ENCODE measurements around the gene ATCAY. TPM values are rescaled to one million over a fixed set of nuclear protein-coding genes. Genes with fewer than 3 reads are reported as not detected.
A peak's percentile ranks its signal among the peaks of the same experiment; 100 is the strongest.
"Not testable (repeated sequence)": the region's sequence is repeated elsewhere in the genome, so short reads cannot be mapped to it uniquely, and the experiment has no call there.

Gene ATCAY
- total and polyA plus RNA-seq, 4 donors: not detected

- ATAC-seq (ENCODE audit: low FRiP score): no peak
- no peaks in the 10 kb centered on the region for H3K4me1 ChIP-seq (ENCODE audit: control insufficient read depth in 1 of 2, insufficient read depth in 2 of 2, low read length in 2 of 2)
- H3K36me3 ChIP-seq (ENCODE audit: control insufficient read depth in 1 of 2, insufficient read depth in 2 of 2, low read length in 1 of 2): no peaks in the 10 kb centered on the region
- 74 to 76% methylated on average over 11 of the region's 11 CpGs for WGBS, 2 donors
- no peak overlapping the region for H3K4me3 ChIP-seq (ENCODE audit: low read length in 2 of 2)
- intact Hi-C loops (cut with DNase I): no loop called here
- no peaks in the 10 kb centered on the region for H3K27me3 ChIP-seq (ENCODE audit: control insufficient read depth in 1 of 2, insufficient read depth in 2 of 2, low read length in 1 of 2)
- DNase-seq: no peak
- no peaks in the 10 kb centered on the region for H3K9me3 ChIP-seq (ENCODE audit: control insufficient read depth, low read length)
- no peak overlapping the region for H3K27ac ChIP-seq (ENCODE audit: low read depth in 1 of 2, low read length in 2 of 2)
Measured at GRCh38 chr19:3949294-3949693, 68.8 kb downstream of the ATCAY start.

GRCh38 chr19:3949997-3950859 lies 69.7 kb downstream of the ATCAY start:
- Histone ChIP-seq H3K4me3 (ENCODE audit: low read length in 2 of 2) (no peak overlapping the region), H3K27ac (ENCODE audit: low read depth in 1 of 2, low read length in 2 of 2) (peak overlapping the region in 1 of 2 donors; percentile 18), H3K9me3 (ENCODE audit: control insufficient read depth, low read length) (no peaks in the 10 kb centered on the region), H3K36me3 (ENCODE audit: control insufficient read depth in 1 of 2, insufficient read depth in 2 of 2, low read length in 1 of 2) (no peaks in the 10 kb centered on the region), H3K4me1 (ENCODE audit: control insufficient read depth in 1 of 2, insufficient read depth in 2 of 2, low read length in 2 of 2) (no peaks in the 10 kb centered on the region), H3K27me3 (ENCODE audit: control insufficient read depth in 1 of 2, insufficient read depth in 2 of 2, low read length in 1 of 2) (no peaks in the 10 kb centered on the region)
- intact Hi-C loops (cut with DNase I): no loop called here
- ATAC-seq (ENCODE audit: low FRiP score) (no peak), DNase-seq (no peak)
- WGBS, 2 donors: 64 to 66% methylated on average over 19 to 20 of the region's 20 CpGs

- H3K4me1 ChIP-seq (ENCODE audit: control insufficient read depth in 1 of 2, insufficient read depth in 2 of 2, low read length in 2 of 2): no peaks in the 10 kb centered on the region
- 19% methylated on average over 32 to 41 of the region's 41 CpGs for WGBS, 2 donors
- ATAC-seq (ENCODE audit: low FRiP score): peak; percentile 82
- DNase-seq: peak; percentile 68 to 87
- no peak overlapping the region for H3K4me3 ChIP-seq (ENCODE audit: low read length in 2 of 2)
- peak overlapping the region; percentile 31 to 73 for H3K27ac ChIP-seq (ENCODE audit: low read depth in 1 of 2, low read length in 2 of 2)
- no peaks in the 10 kb centered on the region for H3K36me3 ChIP-seq (ENCODE audit: control insufficient read depth in 1 of 2, insufficient read depth in 2 of 2, low read length in 1 of 2)
- H3K9me3 ChIP-seq (ENCODE audit: control insufficient read depth, low read length): no peaks in the 10 kb centered on the region
- no peaks in the 10 kb centered on the region for H3K27me3 ChIP-seq (ENCODE audit: control insufficient read depth in 1 of 2, insufficient read depth in 2 of 2, low read length in 1 of 2)
- intact Hi-C loops (cut with DNase I): no loop called here
Measured at GRCh38 chr19:3950871-3951861, 70.7 kb downstream of the ATCAY start.

GRCh38 chr19:3952755-3953276 lies 72.3 kb downstream of the ATCAY start:
- H3K4me3 ChIP-seq (ENCODE audit: low read length in 2 of 2); H3K27ac ChIP-seq (ENCODE audit: low read depth in 1 of 2, low read length in 2 of 2); intact Hi-C loops (cut with DNase I); H3K36me3 ChIP-seq (ENCODE audit: control insufficient read depth in 1 of 2, insufficient read depth in 2 of 2, low read length in 1 of 2); H3K9me3 ChIP-seq (ENCODE audit: control insufficient read depth, low read length); ATAC-seq (ENCODE audit: low FRiP score); H3K4me1 ChIP-seq (ENCODE audit: control insufficient read depth in 1 of 2, insufficient read depth in 2 of 2, low read length in 2 of 2); DNase-seq; H3K27me3 ChIP-seq (ENCODE audit: control insufficient read depth in 1 of 2, insufficient read depth in 2 of 2, low read length in 1 of 2): not testable (repeated sequence)
- WGBS, 2 donors: 90 to 93% methylated on average over 9 of the region's 9 CpGs

- no peak for DNase-seq
- peaks cover 0 to 3% of the 10 kb centered on the region in 2 donors for H3K36me3 ChIP-seq (ENCODE audit: control insufficient read depth in 1 of 2, insufficient read depth in 2 of 2, low read length in 1 of 2)
- WGBS, 2 donors: 82 to 84% methylated on average over 12 of the region's 12 CpGs
- no peak overlapping the region for H3K27ac ChIP-seq (ENCODE audit: low read depth in 1 of 2, low read length in 2 of 2)
- no peak for ATAC-seq (ENCODE audit: low FRiP score)
- no peaks in the 10 kb centered on the region for H3K27me3 ChIP-seq (ENCODE audit: control insufficient read depth in 1 of 2, insufficient read depth in 2 of 2, low read length in 1 of 2)
- H3K9me3 ChIP-seq (ENCODE audit: control insufficient read depth, low read length): no peaks in the 10 kb centered on the region
- no peak overlapping the region for H3K4me3 ChIP-seq (ENCODE audit: low read length in 2 of 2)
- intact Hi-C loops (cut with DNase I): no loop called here
- H3K4me1 ChIP-seq (ENCODE audit: control insufficient read depth in 1 of 2, insufficient read depth in 2 of 2, low read length in 2 of 2): no peaks in the 10 kb centered on the region
Measured at GRCh38 chr19:3954107-3954506, 73.6 kb downstream of the ATCAY start.

- not testable (repeated sequence) for H3K4me1 ChIP-seq (ENCODE audit: control insufficient read depth in 1 of 2, insufficient read depth in 2 of 2, low read length in 2 of 2); H3K27me3 ChIP-seq (ENCODE audit: control insufficient read depth in 1 of 2, insufficient read depth in 2 of 2, low read length in 1 of 2)
Measured at GRCh38 chr19:3955276-3955675, 74.8 kb downstream of the ATCAY start.

GRCh38 chr19:3955688-3956087 lies 75.2 kb downstream of the ATCAY start:
- Histone ChIP-seq H3K36me3 (ENCODE audit: control insufficient read depth in 1 of 2, insufficient read depth in 2 of 2, low read length in 1 of 2) (peaks cover 3 to 11% of the 10 kb centered on the region in 2 donors), H3K27ac (ENCODE audit: low read depth in 1 of 2, low read length in 2 of 2) (no peak overlapping the region), H3K4me1 (ENCODE audit: control insufficient read depth in 1 of 2, insufficient read depth in 2 of 2, low read length in 2 of 2) (no peaks in the 10 kb centered on the region), H3K4me3 (ENCODE audit: low read length in 2 of 2) (no peak overlapping the region), H3K9me3 (ENCODE audit: control insufficient read depth, low read length) (no peaks in the 10 kb centered on the region), H3K27me3 (ENCODE audit: control insufficient read depth in 1 of 2, insufficient read depth in 2 of 2, low read length in 1 of 2) (no peaks in the 10 kb centered on the region)
- 78 to 87% methylated on average over 10 of the region's 10 CpGs for whole genome bisulfite sequencing, 2 donors
- no peak for DNase-seq
- ATAC-seq (ENCODE audit: low FRiP score): no peak
- intact Hi-C loops (cut with DNase I): no loop called here

More at GRCh38 chr19:3955276-3955675, 74.8 kb downstream of the ATCAY start:
- ATAC-seq (ENCODE audit: low FRiP score); H3K9me3 ChIP-seq (ENCODE audit: control insufficient read depth, low read length); DNase-seq; H3K4me3 ChIP-seq (ENCODE audit: low read length in 2 of 2); intact Hi-C loops (cut with DNase I); H3K27ac ChIP-seq (ENCODE audit: low read depth in 1 of 2, low read length in 2 of 2): not testable (repeated sequence)
- 81 to 82% methylated on average over 13 of the region's 13 CpGs for WGBS, 2 donors
- H3K36me3 ChIP-seq (ENCODE audit: control insufficient read depth in 1 of 2, insufficient read depth in 2 of 2, low read length in 1 of 2): peaks cover 3 to 11% of the 10 kb centered on the region in 2 donors

GRCh38 chr19:3958836-3959765 lies 78.6 kb downstream of the ATCAY start:
- Histone ChIP-seq H3K4me1 (ENCODE audit: control insufficient read depth in 1 of 2, insufficient read depth in 2 of 2, low read length in 2 of 2) (no peaks in the 10 kb centered on the region), H3K9me3 (ENCODE audit: control insufficient read depth, low read length) (no peaks in the 10 kb centered on the region), H3K36me3 (ENCODE audit: control insufficient read depth in 1 of 2, insufficient read depth in 2 of 2, low read length in 1 of 2) (peaks cover 3 to 26% of the 10 kb centered on the region in 2 donors), H3K27me3 (ENCODE audit: control insufficient read depth in 1 of 2, insufficient read depth in 2 of 2, low read length in 1 of 2) (no peaks in the 10 kb centered on the region), H3K27ac (ENCODE audit: low read depth in 1 of 2, low read length in 2 of 2) (no peak overlapping the region), H3K4me3 (ENCODE audit: low read length in 2 of 2) (no peak overlapping the region)
- ATAC-seq (ENCODE audit: low FRiP score) (peak; percentile 45), DNase-seq (no peak)
- intact Hi-C loops (cut with DNase I): no loop called here
- 95 to 96% methylated on average over 80 to 86 of the region's 86 CpGs for WGBS, 2 donors

All from aorta (tissue), 5 donors.